NCI-H2227 (cell line): ENCODE measurements around the gene CTAGE15.
"Not testable (repeated sequence)": the region's sequence is repeated elsewhere in the genome, so short reads cannot be mapped to it uniquely, and the experiment has no call there.

Source experiments
- DNase-seq: peaks from one replicate; lab custom pipeline; 2025; ENCODE audit not compliant: unreplicated experiment; lab: John Stamatoyannopoulos, UW

Gene CTAGE15

GRCh38 chr7:143621175-143621574 is 49.6 kb downstream of the CTAGE15 start:
- not testable (repeated sequence) for DNase-seq

DNA sequence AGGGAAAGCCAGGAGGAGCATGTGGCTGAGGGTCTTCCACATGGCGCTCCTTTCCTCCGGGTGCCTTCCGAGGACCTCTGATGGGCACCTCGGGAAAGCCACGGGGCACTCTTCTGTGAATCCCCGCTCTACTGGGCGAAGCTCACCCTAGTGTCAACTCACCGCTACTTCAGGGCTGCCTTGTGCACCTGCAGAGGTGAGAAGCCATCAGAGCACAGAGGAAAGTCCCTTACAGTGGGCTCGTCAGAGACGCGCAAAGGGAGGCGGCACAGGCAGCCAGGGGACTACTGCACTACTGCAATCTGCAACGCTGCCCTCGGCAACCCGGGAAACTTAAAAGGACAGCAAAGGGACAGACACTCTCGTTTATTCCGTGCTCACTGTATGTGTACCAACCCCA is 50.5 kb downstream of the CTAGE15 start:
- not testable (repeated sequence) for DNase-seq
